DOHH2 (cell line): ENCODE data around the gene KLK5.

ENCODE experiments used
- H3F3A ChIP-seq: fragments of 200-600 bp; sonication (generic), shearing (Covaris generic); 2 replicates; pipeline ENCODE4 v1.6.0; 2016; ENCODE audit warnings: antibody characterized with exemption, mild to moderate bottlenecking; ENCODE audit not compliant: control insufficient read depth, insufficient read depth
- H3K27ac ChIP-seq: fragments of 200-600 bp; sonication (generic); 2 replicates; pipeline ENCODE4 v1.5.1; 2014; ENCODE audit warnings: low read depth, mild to moderate bottlenecking, low read length, moderate library complexity
- H3K27me3 ChIP-seq: fragments of 200-600 bp; sonication (generic); 2 replicates; pipeline ENCODE4 v1.6.1; 2014; ENCODE audit warnings: mild to moderate bottlenecking, low read length, mixed read lengths; ENCODE audit not compliant: control insufficient read depth
- H3K36me3 ChIP-seq: fragments of 200-600 bp; sonication (generic); 2 replicates; pipeline ENCODE4 v1.6.1; 2014; ENCODE audit warnings: mild to moderate bottlenecking, low read length, moderate library complexity, mixed read lengths; ENCODE audit not compliant: control insufficient read depth
- H3K4me1 ChIP-seq: fragments of 200-600 bp; sonication (generic); 2 replicates; pipeline ENCODE4 v1.6.1; 2014; ENCODE audit warnings: mild to moderate bottlenecking, low read length, mixed read lengths; ENCODE audit not compliant: control insufficient read depth
- H3K4me2 ChIP-seq: fragments of 200-600 bp; sonication (generic); 2 replicates; pipeline ENCODE4 v1.6.0; 2014; ENCODE audit warnings: mild to moderate bottlenecking, low read length, moderate library complexity
- H3K4me3 ChIP-seq: fragments of 200-600 bp; sonication (generic); 2 replicates; pipeline ENCODE4 v1.5.1; 2014; ENCODE audit warnings: mild to moderate bottlenecking, low read length, mixed read lengths
- H3K79me2 ChIP-seq: fragments of 200-600 bp; sonication (generic); 2 replicates; pipeline ENCODE4 v1.6.1; 2014; ENCODE audit warnings: mild to moderate bottlenecking, low read length, mixed read lengths; ENCODE audit not compliant: control insufficient read depth
- H3K9me2 ChIP-seq: fragments of 200-600 bp; sonication (generic); replicated peaks from 2 replicates; pipeline ENCODE4 v1.6.1; 2014; ENCODE audit warnings: mild to moderate bottlenecking, low read length, mixed read lengths; ENCODE audit not compliant: control insufficient read depth
- H3K9me3 ChIP-seq: fragments of 200-600 bp; sonication (generic); 2 replicates; pipeline ENCODE4 v1.6.1; 2014; ENCODE audit warnings: antibody characterized with exemption, low read length, mixed read lengths; ENCODE audit not compliant: control insufficient read depth, insufficient read depth
- H4K20me1 ChIP-seq: fragments of 200-600 bp; sonication (generic); 2 replicates; pipeline ENCODE4 v1.6.0; 2014; ENCODE audit warnings: low read depth, mild to moderate bottlenecking, antibody characterized with exemption, low read length, moderate library complexity; ENCODE audit not compliant: control insufficient read depth, insufficient read depth
- CTCF ChIP-seq: fragments of 200-600 bp; sonication (generic); IDR thresholded peaks from one replicate; pipeline ENCODE4 v1.5.1; 2014; ENCODE audit warnings: antibody characterized with exemption, mild to moderate bottlenecking, low read depth, low read length; ENCODE audit not compliant: poor library complexity, severe bottlenecking
- EZH2phosphoT487 ChIP-seq: fragments of 200-600 bp; sonication (generic); IDR thresholded peaks from 2 replicates; pipeline ENCODE4 v1.6.1; 2017; ENCODE audit warnings: borderline replicate concordance, mild to moderate bottlenecking, antibody characterized with exemption, low read length, moderate library complexity, mixed read lengths

KLK5 gene

GRCh38 chr19:50957587-50957986 lies 4.7 kb upstream of the KLK5 start:
- Histone ChIP-seq H4K20me1 (no peaks in the 10 kb centered on the region), H3F3A (no peaks in the 10 kb centered on the region), H3K36me3 (no peaks in the 10 kb centered on the region), H3K27ac (no peak overlapping the region), H3K79me2 (no peaks in the 10 kb centered on the region), H3K27me3 (no peaks in the 10 kb centered on the region), H3K4me2 (no peak overlapping the region), H3K9me2 (no peaks in the 10 kb centered on the region), H3K4me3 (no peak overlapping the region), H3K9me3 (peaks cover 8% of the 10 kb centered on the region; the same call in 1 of the 2 replicates), H3K4me1 (no peaks in the 10 kb centered on the region)
- TF ChIP-seq CTCF, result no peak
- TF ChIP-seq EZH2phosphoT487, result no peak

- no peaks in the 10 kb centered on the region for H3K4me1 ChIP-seq
- no peaks in the 10 kb centered on the region for H3K9me2 ChIP-seq
- TF ChIP-seq CTCF (no peak), EZH2phosphoT487 (no peak)
- H3K36me3 ChIP-seq, result no peaks in the 10 kb centered on the region
- H3K79me2 ChIP-seq, result no peaks in the 10 kb centered on the region
- H3K27me3 ChIP-seq, result no peaks in the 10 kb centered on the region
- no peak overlapping the region for H3K4me3 ChIP-seq
- no peaks in the 10 kb centered on the region for H3K9me3 ChIP-seq
- no peak overlapping the region for H3K4me2 ChIP-seq
- no peak overlapping the region for H3K27ac ChIP-seq
- no peaks in the 10 kb centered on the region for H3F3A ChIP-seq
- no peaks in the 10 kb centered on the region for H4K20me1 ChIP-seq
Observed at GRCh38 chr19:50949861-50950260, 3.0 kb downstream of the KLK5 start.

GRCh38 chr19:50947123-50947522 lies 5.7 kb downstream of the KLK5 start:
- H4K20me1 ChIP-seq, result no peaks in the 10 kb centered on the region
- H3F3A ChIP-seq, result no peaks in the 10 kb centered on the region
- H3K9me2 ChIP-seq, result no peaks in the 10 kb centered on the region
- no peaks in the 10 kb centered on the region for H3K27me3 ChIP-seq
- H3K36me3 ChIP-seq, result no peaks in the 10 kb centered on the region
- H3K4me3 ChIP-seq, result no peak overlapping the region
- no peaks in the 10 kb centered on the region for H3K4me1 ChIP-seq
- TF ChIP-seq EZH2phosphoT487, result no peak
- no peak for TF ChIP-seq CTCF
- H3K9me3 ChIP-seq, result no peaks in the 10 kb centered on the region
- no peaks in the 10 kb centered on the region for H3K79me2 ChIP-seq
- H3K27ac ChIP-seq, result no peak overlapping the region
- H3K4me2 ChIP-seq, result no peak overlapping the region

- Histone ChIP-seq H4K20me1 (no peaks in the 10 kb centered on the region), H3K79me2 (no peaks in the 10 kb centered on the region), H3K9me3 (no peaks in the 10 kb centered on the region), H3K9me2 (no peaks in the 10 kb centered on the region), H3F3A (no peaks in the 10 kb centered on the region), H3K4me3 (no peak overlapping the region), H3K4me2 (no peak overlapping the region), H3K36me3 (no peaks in the 10 kb centered on the region), H3K27ac (no peak overlapping the region), H3K27me3 (no peaks in the 10 kb centered on the region), H3K4me1 (no peaks in the 10 kb centered on the region)
- TF ChIP-seq CTCF, result no peak
- TF ChIP-seq EZH2phosphoT487, result no peak
Observed at GRCh38 chr19:50944795-50945194, 8.0 kb downstream of the KLK5 start.
